DND-41 (cell line): ENCODE results near the gene SDK2.

ENCODE experiments used
- ATAC-seq: fragments of 200-7000 bp; cut with Tn5 transposase; 3 replicates; pipeline ENCODE4 v1.9.1; 2021; ENCODE audit warnings: low read depth; ENCODE audit not compliant: insufficient read depth
- DNase-seq: peaks from one replicate; pipeline ENCODE4 v3.0.0-alpha.2; 2020
- H2AFZ ChIP-seq: 2 replicates; pipeline ENCODE4 v1.6.0; 2012; ENCODE audit warnings: low read depth, low read length
- H3K27ac ChIP-seq: 2 replicates; pipeline ENCODE4 v1.5.1; 2012; ENCODE audit warnings: low read length, inconsistent platforms
- H3K27me3 ChIP-seq: fragments of 200-600 bp; sonication (generic); 2 replicates; pipeline ENCODE4 v1.6.0; 2012; ENCODE audit warnings: low read length, mild to moderate bottlenecking, inconsistent platforms; ENCODE audit not compliant: insufficient read depth, poor library complexity
- H3K36me3 ChIP-seq: 2 replicates; pipeline ENCODE4 v1.5.1; 2012; ENCODE audit warnings: low read length, inconsistent platforms; ENCODE audit not compliant: insufficient read depth
- H3K4me1 ChIP-seq: 2 replicates; pipeline ENCODE4 v1.5.1; 2012; ENCODE audit warnings: mild to moderate bottlenecking, low read length; ENCODE audit not compliant: insufficient read depth
- H3K4me2 ChIP-seq: 2 replicates; pipeline ENCODE4 v1.6.0; 2012; ENCODE audit warnings: mild to moderate bottlenecking, moderate library complexity, low read length, inconsistent platforms; ENCODE audit not compliant: insufficient read depth
- H3K4me3 ChIP-seq, 2 experiments: fragments of 200-600 bp in 1 of 2; shearing (Covaris generic) in 1 of 2; 2 replicates each; pipeline ENCODE4 v1.5.1; 2012 to 2016; ENCODE audit warnings: inconsistent platforms in 2 of 2, low read length in 2 of 2, mild to moderate bottlenecking in 2 of 2, low read depth in 1 of 2, moderate library complexity in 1 of 2
- H3K79me2 ChIP-seq: 2 replicates; pipeline ENCODE4 v1.6.0; 2012; ENCODE audit warnings: low read length, inconsistent platforms; ENCODE audit not compliant: insufficient read depth
- H3K9ac ChIP-seq: 2 replicates; pipeline ENCODE4 v1.6.0; 2012; ENCODE audit warnings: low read depth, mild to moderate bottlenecking, inconsistent platforms, low read length, moderate library complexity
- H3K9me3 ChIP-seq: 2 replicates; pipeline ENCODE4 v1.5.1; 2012; ENCODE audit warnings: low read length, moderate library complexity, mild to moderate bottlenecking, inconsistent platforms; ENCODE audit not compliant: insufficient read depth, severe bottlenecking
- H4K20me1 ChIP-seq: 2 replicates; pipeline ENCODE4 v1.6.0; 2012; ENCODE audit warnings: low read length; ENCODE audit not compliant: insufficient read depth
- EZH2 ChIP-seq: IDR thresholded peaks from 3 replicates; pipeline ENCODE4 v1.6.1; 2012; ENCODE audit warnings: borderline replicate concordance, low read depth, mild to moderate bottlenecking, moderate library complexity, low read length, inconsistent platforms; ENCODE audit not compliant: severe bottlenecking
- TF ChIP-seq, protein P1 (sequence below): IDR thresholded peaks from 2 replicates; pipeline ENCODE4 v1.5.1; 2012; ENCODE audit warnings: borderline replicate concordance, low read length, moderate library complexity, mild to moderate bottlenecking; ENCODE audit not compliant: poor library complexity, severe bottlenecking; ENCODE audit errors: extremely low read depth

Gene SDK2

DNA sequence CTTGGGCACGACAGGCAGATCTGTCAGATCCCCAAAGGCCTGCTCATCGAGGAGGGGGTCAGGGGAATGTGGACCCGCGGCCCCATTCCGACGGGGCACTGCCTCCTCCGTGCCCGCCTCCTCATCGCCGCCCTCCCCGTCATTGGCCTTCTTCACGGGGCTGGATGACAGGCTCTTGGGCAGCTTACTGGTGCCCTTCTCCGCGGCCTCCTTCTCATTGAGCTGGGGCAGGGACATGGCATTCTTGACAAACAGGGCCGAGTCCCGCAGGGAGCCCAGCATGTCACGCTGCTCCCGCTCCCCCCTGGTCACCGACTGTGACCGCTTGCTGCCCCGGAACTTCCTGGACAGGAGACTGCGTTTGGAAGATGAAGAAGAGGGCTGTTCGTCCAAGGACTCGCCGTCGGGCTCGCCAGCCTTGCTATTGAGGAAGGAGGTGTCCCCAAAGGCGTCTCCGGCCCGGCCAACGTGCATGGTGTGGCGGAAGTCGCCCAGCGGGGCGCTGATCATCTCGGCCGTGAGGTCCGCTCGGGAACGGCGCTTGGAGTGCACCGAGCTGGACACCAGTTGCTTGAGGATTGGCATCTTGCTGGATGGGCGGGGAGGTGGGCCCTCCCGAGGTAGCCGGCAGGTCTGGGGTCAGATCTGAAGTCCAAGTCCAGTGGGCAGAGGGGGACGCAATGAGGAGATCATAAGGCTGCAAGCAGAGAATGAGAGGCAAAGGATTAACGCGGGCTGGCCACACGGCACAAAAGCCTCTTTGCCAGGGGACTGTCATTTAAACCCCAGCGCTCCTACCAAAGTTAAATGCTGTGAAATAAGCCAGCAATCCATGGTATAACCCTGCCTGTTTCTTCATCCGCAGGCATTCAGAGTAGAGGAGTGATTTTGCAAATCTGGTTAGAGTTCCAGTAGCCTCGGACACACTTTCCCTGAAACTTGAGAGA, 358.1 kb downstream of the SDK2 start:
- no peak overlapping the region for H3K4me2 ChIP-seq
- TF ChIP-seq, protein P1, sequence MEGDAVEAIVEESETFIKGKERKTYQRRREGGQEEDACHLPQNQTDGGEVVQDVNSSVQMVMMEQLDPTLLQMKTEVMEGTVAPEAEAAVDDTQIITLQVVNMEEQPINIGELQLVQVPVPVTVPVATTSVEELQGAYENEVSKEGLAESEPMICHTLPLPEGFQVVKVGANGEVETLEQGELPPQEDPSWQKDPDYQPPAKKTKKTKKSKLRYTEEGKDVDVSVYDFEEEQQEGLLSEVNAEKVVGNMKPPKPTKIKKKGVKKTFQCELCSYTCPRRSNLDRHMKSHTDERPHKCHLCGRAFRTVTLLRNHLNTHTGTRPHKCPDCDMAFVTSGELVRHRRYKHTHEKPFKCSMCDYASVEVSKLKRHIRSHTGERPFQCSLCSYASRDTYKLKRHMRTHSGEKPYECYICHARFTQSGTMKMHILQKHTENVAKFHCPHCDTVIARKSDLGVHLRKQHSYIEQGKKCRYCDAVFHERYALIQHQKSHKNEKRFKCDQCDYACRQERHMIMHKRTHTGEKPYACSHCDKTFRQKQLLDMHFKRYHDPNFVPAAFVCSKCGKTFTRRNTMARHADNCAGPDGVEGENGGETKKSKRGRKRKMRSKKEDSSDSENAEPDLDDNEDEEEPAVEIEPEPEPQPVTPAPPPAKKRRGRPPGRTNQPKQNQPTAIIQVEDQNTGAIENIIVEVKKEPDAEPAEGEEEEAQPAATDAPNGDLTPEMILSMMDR = no peak
- no peak for TF ChIP-seq EZH2
- DNase-seq (no peak), ATAC-seq (no peak)
- peaks cover 5% of the 10 kb centered on the region; the same call in 1 of the 2 replicates for H4K20me1 ChIP-seq
- no peaks in the 10 kb centered on the region for H3K4me1 ChIP-seq
- no peak overlapping the region for H3K4me3 ChIP-seq
- H3K27ac ChIP-seq = no peak overlapping the region
- no peaks in the 10 kb centered on the region for H3K9me3 ChIP-seq
- H3K36me3 ChIP-seq = no peaks in the 10 kb centered on the region
- no peak overlapping the region for H3K9ac ChIP-seq
- no peaks in the 10 kb centered on the region for H3K27me3 ChIP-seq
- H3K79me2 ChIP-seq = no peaks in the 10 kb centered on the region
- H2AFZ ChIP-seq = no peak overlapping the region

DNA sequence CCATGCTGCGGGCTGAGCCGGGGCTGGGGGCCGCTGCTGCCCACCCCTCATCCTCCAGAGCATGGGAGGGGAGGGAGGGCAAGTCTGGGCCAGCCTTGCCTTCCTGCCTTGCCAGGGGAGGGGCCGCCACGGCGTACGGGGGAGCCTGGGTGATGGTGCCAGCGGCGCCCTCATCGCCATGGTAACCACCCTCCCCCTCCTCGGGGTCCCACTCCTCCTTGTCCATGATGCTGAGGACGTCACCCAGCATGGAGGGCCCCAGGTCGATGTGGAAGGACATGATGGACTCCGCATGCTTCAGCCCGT, 358.7 kb downstream of the SDK2 start:
- Histone ChIP-seq H3K79me2 (no peaks in the 10 kb centered on the region), H3K9me3 (no peaks in the 10 kb centered on the region), H3K27me3 (no peaks in the 10 kb centered on the region), H3K4me1 (no peaks in the 10 kb centered on the region), H4K20me1 (peaks cover 5% of the 10 kb centered on the region; the same call in 1 of the 2 replicates), H3K36me3 (no peaks in the 10 kb centered on the region), H3K4me2 (no peak overlapping the region), H2AFZ (no peak overlapping the region), H3K27ac (no peak overlapping the region), H3K9ac (no peak overlapping the region), H3K4me3 (no peak overlapping the region)
- ATAC-seq (no peak), DNase-seq (no peak)
- TF ChIP-seq EZH2 = no peak
- TF ChIP-seq, protein P1 = no peak

DNA sequence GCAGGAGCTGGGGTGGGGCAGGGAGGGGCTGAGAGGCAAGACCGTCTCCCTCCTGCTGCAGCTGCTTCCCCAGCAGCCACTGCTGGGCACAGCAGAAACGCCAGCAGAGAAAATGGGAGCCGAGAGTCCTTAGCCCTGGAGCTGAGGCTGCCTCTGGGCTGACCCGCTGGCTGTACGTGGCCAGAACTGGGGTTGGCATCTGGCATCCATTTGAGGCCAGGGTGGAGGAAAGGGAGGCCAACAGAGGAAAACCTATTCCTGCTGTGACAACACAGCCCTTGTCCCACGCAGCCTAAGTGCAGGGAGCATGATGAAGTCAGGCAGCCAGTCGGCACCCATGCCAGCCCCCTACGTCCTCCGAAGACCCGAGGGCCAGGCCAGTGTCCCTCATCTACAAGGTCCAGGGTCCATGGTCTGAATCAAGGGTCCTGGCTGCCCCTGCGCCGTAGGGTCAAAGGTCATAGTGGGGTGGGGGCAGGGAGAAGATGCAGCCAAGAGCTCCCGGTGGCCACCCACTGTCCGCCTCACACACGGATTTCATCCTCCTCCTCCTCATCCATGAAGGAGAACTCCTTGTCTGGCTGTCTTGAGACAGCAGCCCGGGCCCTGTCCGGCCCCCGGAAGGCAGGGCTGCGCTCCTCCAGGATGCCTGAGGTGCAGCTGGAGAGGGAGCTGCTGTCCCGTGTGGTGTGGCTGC, 359.2 kb downstream of the SDK2 start:
- H3K4me1 ChIP-seq = no peaks in the 10 kb centered on the region
- H3K4me2 ChIP-seq = no peak overlapping the region
- H3K27ac ChIP-seq = no peak overlapping the region
- H3K36me3 ChIP-seq = no peaks in the 10 kb centered on the region
- no peak overlapping the region for H3K4me3 ChIP-seq
- peaks cover 5% of the 10 kb centered on the region; the same call in 1 of the 2 replicates for H4K20me1 ChIP-seq
- H3K27me3 ChIP-seq = no peaks in the 10 kb centered on the region
- no peak overlapping the region for H3K9ac ChIP-seq
- no peak for ATAC-seq
- TF ChIP-seq, protein P1 = no peak
- no peak for TF ChIP-seq EZH2
- H3K9me3 ChIP-seq = no peaks in the 10 kb centered on the region
- no peak overlapping the region for H2AFZ ChIP-seq
- DNase-seq = no peak
- no peaks in the 10 kb centered on the region for H3K79me2 ChIP-seq
